Activated effector memory CD4-positive, alpha-beta T cell treated with Interleukin-2 at 50 U/mL for 16 hours (primary cell): ENCODE data around the gene SCGB1C1.
"Not testable (repeated sequence)": the region's sequence is repeated elsewhere in the genome, so short reads cannot be mapped to it uniquely, and the experiment has no call there.

Source experiments
- DNase-seq: peaks from one replicate; pipeline ENCODE4 v3.0.0-alpha.2; 2020

SCGB1C1 gene

GRCh38 chr11:218815-219593 is 26.1 kb downstream of the SCGB1C1 start:
- DNase-seq = no peak

GRCh38 chr11:220641-221215 is 27.9 kb downstream of the SCGB1C1 start:
- not testable (repeated sequence) for DNase-seq

GRCh38 chr11:221539-221938 is 28.7 kb downstream of the SCGB1C1 start:
- DNase-seq = no peak

- no peak for DNase-seq
Observed at GRCh38 chr11:221998-222789, 29.3 kb downstream of the SCGB1C1 start.

GRCh38 chr11:223026-223789 is 30.3 kb downstream of the SCGB1C1 start:
- no peak for DNase-seq

- no peak for DNase-seq
Observed at GRCh38 chr11:223884-224283, 31.0 kb downstream of the SCGB1C1 start.

- no peak for DNase-seq
Observed at GRCh38 chr11:224424-224823, 31.5 kb downstream of the SCGB1C1 start.

- DNase-seq = no peak
Observed at GRCh38 chr11:225734-226453, 33.0 kb downstream of the SCGB1C1 start.

GRCh38 chr11:227824-228379 is 35.0 kb downstream of the SCGB1C1 start:
- DNase-seq = no peak

- no peak for DNase-seq
Observed at GRCh38 chr11:230431-230830, 37.6 kb downstream of the SCGB1C1 start.

GRCh38 chr11:232783-233565 is 40.1 kb downstream of the SCGB1C1 start:
- DNase-seq = no peak

GRCh38 chr11:235180-235579 is 42.3 kb downstream of the SCGB1C1 start:
- no peak for DNase-seq

GRCh38 chr11:235609-235996 is 42.7 kb downstream of the SCGB1C1 start:
- no peak for DNase-seq

GRCh38 chr11:235997-236773 is 43.3 kb downstream of the SCGB1C1 start, which contains the start of gene SIRT3:
Gene SIRT3 (minus strand): TSS chr11:236342. CDS start chr11:236328, 14 bp downstream.
- DNase-seq = peak; percentile 78

GRCh38 chr11:236774-237767 is 44.2 kb downstream of the SCGB1C1 start, which contains the start of gene PSMD13:
Gene PSMD13 (plus strand): TSS chr11:236976. CDS start chr11:237050, 74 bp downstream.
- peak; percentile 82 for DNase-seq

- DNase-seq = not testable (repeated sequence)
Observed at GRCh38 chr11:238346-238745, 45.5 kb downstream of the SCGB1C1 start.

GRCh38 chr11:240315-240714 is 47.4 kb downstream of the SCGB1C1 start:
- no peak for DNase-seq

GRCh38 chr11:241634-242033 is 48.8 kb downstream of the SCGB1C1 start:
- DNase-seq = no peak
